ENCODE data around the gene FIBP. TPM values are rescaled to one million over a fixed set of nuclear protein-coding genes. Genes with fewer than 3 reads are reported as not detected.
A peak's percentile ranks its signal among the peaks of the same experiment; 100 is the strongest.

The FIBP gene
- total RNA-seq, 1 experiment from 2014 or later, result 93.1 TPM

- peak; percentile 95 for TF ChIP-seq CTCF (IDR thresholded peaks at IDR 0.05)
- no peak for TF ChIP-seq ZNF281 (CRISPR knock-in tag; IDR thresholded peaks at IDR 0.05)
- TF ChIP-seq IRF1 (CRISPR knock-in tag; IDR thresholded peaks at IDR 0.05), result no peak
- no peak for TF ChIP-seq USF2 (CRISPR knock-in tag; IDR thresholded peaks at IDR 0.05)
- TF ChIP-seq E2F1 (CRISPR knock-in tag; IDR thresholded peaks at IDR 0.05), result no peak
- TF ChIP-seq PRRX2 (CRISPR knock-in tag; IDR thresholded peaks at IDR 0.05), result no peak
- TF ChIP-seq NR3C1 (CRISPR knock-in tag; conservative IDR thresholded peaks at IDR 0.05; ENCODE audit: low read depth), result no peak
- TF ChIP-seq NFATC4 (CRISPR knock-in tag; IDR thresholded peaks at IDR 0.05), result no peak
- no peak for TF ChIP-seq GRHL2 (CRISPR knock-in tag; IDR thresholded peaks at IDR 0.05; ENCODE audit: insufficient replicate concordance, severe bottlenecking)
- TF ChIP-seq HMGXB4 (CRISPR knock-in tag; IDR thresholded peaks at IDR 0.05), result peak; percentile 55; the same call in 1 of the 2 replicates
- TF ChIP-seq MYBL2 (CRISPR knock-in tag; IDR thresholded peaks at IDR 0.05), result 0 out of 2 replicates have a peak, but pooled peaks have one; percentile 21
- TF ChIP-seq ELF4 (CRISPR knock-in tag; IDR thresholded peaks at IDR 0.05; ENCODE audit: low read depth), result no peak
- no peak for TF ChIP-seq FOXP4 (CRISPR knock-in tag; IDR thresholded peaks at IDR 0.05)
- no peak for TF ChIP-seq TCF7 (CRISPR knock-in tag; IDR thresholded peaks at IDR 0.05; ENCODE audit: low read depth)
- no peak for TF ChIP-seq ZMAT4 (CRISPR knock-in tag; IDR thresholded peaks at IDR 0.05)
These were observed 3.6 kb downstream of the FIBP start (continued) for GRCh38 chr11:65884716-65885092.
